A673 (cell line): ENCODE results near the gene SRSF4. TPM values are rescaled to one million over a fixed set of nuclear protein-coding genes. Genes with fewer than 3 reads are reported as not detected.

Source experiments
- BruUV-seq: library from RNA; stranded (reverse); fragments of 400-500 nt; replicated peaks from 2 replicates; lab custom pipeline; 2021; lab: Mats Ljungman, UMichigan
- CTCF ChIA-PET: fragments of 300-600 bp; sonication (Branson Sonifier 250); formaldehyde crosslinking; loops from one replicate; lab custom pipeline; 2022; ENCODE audit warnings: antibody characterized with exemption; lab: Charles Lee
- POLR2A ChIA-PET: fragments of 300-600 bp; sonication (Branson Sonifier 250); formaldehyde crosslinking; loops from one replicate; lab custom pipeline; 2022; ENCODE audit warnings: antibody characterized with exemption; ENCODE audit not compliant: low non-redundant PET; lab: Charles Lee
- DNase-seq: peaks from one replicate; pipeline ENCODE4 v3.0.0-alpha.2; 2015; ENCODE audit warnings: low spot score
- H3K27ac ChIP-seq: fragments of 200-600 bp; sonication (generic); 2 replicates; pipeline ENCODE4 v1.5.1; 2016; ENCODE audit warnings: mixed run types, low read depth, mild to moderate bottlenecking, mixed read lengths, antibody characterized with exemption, low read length; ENCODE audit not compliant: poor library complexity, severe bottlenecking
- H3K27me3 ChIP-seq: fragments of 200-600 bp; sonication (generic); replicated peaks from 2 replicates; pipeline ENCODE4 v1.6.1; 2017; ENCODE audit warnings: mixed run types, low read depth, mild to moderate bottlenecking, mixed read lengths, antibody characterized with exemption, low read length; ENCODE audit not compliant: insufficient read depth, poor library complexity
- H3K36me3 ChIP-seq: fragments of 200-600 bp; sonication (generic); 2 replicates; pipeline ENCODE4 v1.6.1; 2016; ENCODE audit warnings: mixed run types, mild to moderate bottlenecking, mixed read lengths, antibody characterized with exemption, low read length; ENCODE audit not compliant: insufficient read depth, poor library complexity, severe bottlenecking
- H3K4me1 ChIP-seq: fragments of 200-600 bp; sonication (generic); 2 replicates; pipeline ENCODE4 v1.6.1; 2017; ENCODE audit warnings: mixed run types, mild to moderate bottlenecking, mixed read lengths, antibody characterized with exemption, low read length; ENCODE audit not compliant: insufficient read depth, poor library complexity, severe bottlenecking
- H3K4me3 ChIP-seq: fragments of 200-600 bp; sonication (generic); 2 replicates; pipeline ENCODE4 v1.5.1; 2016; ENCODE audit warnings: low read depth, mixed run types, mild to moderate bottlenecking, mixed read lengths, low read length; ENCODE audit not compliant: poor library complexity, severe bottlenecking
- H3K9me3 ChIP-seq: fragments of 200-600 bp; sonication (generic); 2 replicates; pipeline ENCODE4 v1.6.1; 2016; ENCODE audit warnings: mixed run types, low read depth, mild to moderate bottlenecking, mixed read lengths, antibody characterized with exemption, low read length; ENCODE audit not compliant: poor library complexity, severe bottlenecking
- CTCF ChIP-seq: fragments of 300-800, 200-600 bp; sonication (generic); conservative IDR thresholded peaks from 2 replicates; pipeline ENCODE4 v1.5.1; 2017; ENCODE audit warnings: low read depth, mild to moderate bottlenecking, antibody characterized with exemption, low read length, moderate library complexity, mixed read lengths
- EZH2 ChIP-seq: fragments of 200-600 bp; sonication (generic); IDR thresholded peaks from 2 replicates; pipeline ENCODE4 v1.6.1; 2017; ENCODE audit warnings: borderline replicate concordance, low read depth, mild to moderate bottlenecking, mixed read lengths, antibody characterized with exemption, low read length; ENCODE audit not compliant: poor library complexity, severe bottlenecking
- intact Hi-C: fragments of 100-400 bp; cut with micrococcal nuclease; formaldehyde crosslinking; loops from one replicate; pipeline ENCODE4 v1.10.0; 2022; ENCODE audit not compliant: unreplicated experiment
- total RNA-seq: library from RNA; stranded (reverse); gene quantifications from 2 replicates; pipeline ENCODE4 v1.2.3, GENCODE V29; 2021

SRSF4 gene
- total RNA-seq, 1 experiment from 2014 or later = 116 TPM

GRCh38 chr1:29230204-29230552 lies 48.5 kb upstream of the SRSF4 start:
- no peak for DNase-seq
- TF ChIP-seq CTCF (no peak), EZH2 (no peak)
- CTCF ChIA-PET = no interaction called here
- POLR2A ChIA-PET = no interaction called here
- BruUV-seq = no TSS peak
- H3K27ac ChIP-seq = peak overlapping the region; percentile 81
- H3K4me1 ChIP-seq = peaks cover 12% of the 10 kb centered on the region
- H3K4me3 ChIP-seq = peak overlapping the region; percentile 84
- H3K36me3 ChIP-seq = no peaks in the 10 kb centered on the region
- H3K27me3 ChIP-seq = no peaks in the 10 kb centered on the region
- no peaks in the 10 kb centered on the region for H3K9me3 ChIP-seq
- intact Hi-C loops = loop anchor here (10.0 kb wide), 2 partner anchors 115 to 855 kb away; no protein-coding TSS in a partner anchor

DNA sequence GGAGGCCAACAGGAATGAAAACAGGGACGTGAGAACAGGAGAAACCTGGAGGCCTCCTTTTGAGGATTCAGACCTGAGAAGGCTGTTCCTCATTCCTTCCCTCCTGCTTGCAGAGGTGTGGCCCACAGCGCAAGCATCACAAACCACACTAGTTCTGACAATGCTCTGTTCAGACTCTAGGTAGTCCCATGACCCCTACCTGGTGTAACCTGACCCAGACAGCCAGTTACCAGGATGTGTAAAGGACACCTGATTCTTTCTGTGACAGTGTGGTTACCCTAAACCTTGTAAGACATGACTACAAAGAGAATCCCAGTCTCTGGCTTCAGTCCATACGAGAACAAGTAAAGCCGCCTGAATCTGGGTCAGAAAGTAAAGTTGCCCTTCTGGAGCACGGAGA lies 45.8 kb upstream of the SRSF4 start:
- no peak for TF ChIP-seq EZH2
- TF ChIP-seq CTCF = no peak
- DNase-seq = no peak
- no peaks in the 10 kb centered on the region for H3K9me3 ChIP-seq
- peaks cover 12% of the 10 kb centered on the region for H3K4me1 ChIP-seq
- no TSS peak for BruUV-seq
- H3K27ac ChIP-seq = no peak overlapping the region
- intact Hi-C loops = no loop called here
- ChIA-PET CTCF (interaction anchor here (0.6 kb wide), 1 partner anchor 53 kb away, joined by 3 read pairs; no protein-coding TSS in a partner anchor), POLR2A (no interaction called here)
- no peaks in the 10 kb centered on the region for H3K36me3 ChIP-seq
- no peaks in the 10 kb centered on the region for H3K27me3 ChIP-seq
- no peak overlapping the region for H3K4me3 ChIP-seq

- no peak overlapping the region for H3K4me3 ChIP-seq
- no peaks in the 10 kb centered on the region for H3K9me3 ChIP-seq
- no peak overlapping the region for H3K27ac ChIP-seq
- H3K27me3 ChIP-seq = no peaks in the 10 kb centered on the region
- H3K4me1 ChIP-seq = peaks cover 7% of the 10 kb centered on the region
- CTCF ChIA-PET = interaction anchor here (0.6 kb wide), 1 partner anchor 622 kb away, joined by 3 read pairs; no protein-coding TSS in a partner anchor
- no TSS peak for BruUV-seq
- no peak for DNase-seq
- POLR2A ChIA-PET = no interaction called here
- TF ChIP-seq EZH2 (no peak), CTCF (no peak)
- no peaks in the 10 kb centered on the region for H3K36me3 ChIP-seq
- intact Hi-C loops = no loop called here
Observed at GRCh38 chr1:29225361-29225760, 43.7 kb upstream of the SRSF4 start.
